ENCODE data around the gene LRFN4. TPM values are rescaled to one million over a fixed set of nuclear protein-coding genes. Genes with fewer than 3 reads are reported as not detected.

LRFN4 gene
- total RNA-seq, 1 donor from 2014 or later = 19.6 TPM

- no peak for DNase-seq (ENCODE audit: low spot score, unreplicated experiment)
- no peak overlapping the region for H3K27ac Mint-ChIP-seq
- no peaks in the 10 kb centered on the region for H3K36me3 Mint-ChIP-seq (ENCODE audit: insufficient read depth)
- no peaks in the 10 kb centered on the region for H3K9me3 Mint-ChIP-seq (ENCODE audit: low read depth)
- H3K4me3 Mint-ChIP-seq (ENCODE audit: low read depth) = no peak overlapping the region
- TF ChIP-seq, protein P1, sequence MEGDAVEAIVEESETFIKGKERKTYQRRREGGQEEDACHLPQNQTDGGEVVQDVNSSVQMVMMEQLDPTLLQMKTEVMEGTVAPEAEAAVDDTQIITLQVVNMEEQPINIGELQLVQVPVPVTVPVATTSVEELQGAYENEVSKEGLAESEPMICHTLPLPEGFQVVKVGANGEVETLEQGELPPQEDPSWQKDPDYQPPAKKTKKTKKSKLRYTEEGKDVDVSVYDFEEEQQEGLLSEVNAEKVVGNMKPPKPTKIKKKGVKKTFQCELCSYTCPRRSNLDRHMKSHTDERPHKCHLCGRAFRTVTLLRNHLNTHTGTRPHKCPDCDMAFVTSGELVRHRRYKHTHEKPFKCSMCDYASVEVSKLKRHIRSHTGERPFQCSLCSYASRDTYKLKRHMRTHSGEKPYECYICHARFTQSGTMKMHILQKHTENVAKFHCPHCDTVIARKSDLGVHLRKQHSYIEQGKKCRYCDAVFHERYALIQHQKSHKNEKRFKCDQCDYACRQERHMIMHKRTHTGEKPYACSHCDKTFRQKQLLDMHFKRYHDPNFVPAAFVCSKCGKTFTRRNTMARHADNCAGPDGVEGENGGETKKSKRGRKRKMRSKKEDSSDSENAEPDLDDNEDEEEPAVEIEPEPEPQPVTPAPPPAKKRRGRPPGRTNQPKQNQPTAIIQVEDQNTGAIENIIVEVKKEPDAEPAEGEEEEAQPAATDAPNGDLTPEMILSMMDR (IDR thresholded peaks at IDR 0.05; ENCODE audit: unreplicated experiment) = no peak
- peaks cover 5% of the 10 kb centered on the region for H3K4me1 Mint-ChIP-seq (ENCODE audit: low read depth)
- no peaks in the 10 kb centered on the region for H3K27me3 Mint-ChIP-seq
These were observed 45.8 kb downstream of the LRFN4 start for GRCh38 chr11:66902486-66903177.

DNA sequence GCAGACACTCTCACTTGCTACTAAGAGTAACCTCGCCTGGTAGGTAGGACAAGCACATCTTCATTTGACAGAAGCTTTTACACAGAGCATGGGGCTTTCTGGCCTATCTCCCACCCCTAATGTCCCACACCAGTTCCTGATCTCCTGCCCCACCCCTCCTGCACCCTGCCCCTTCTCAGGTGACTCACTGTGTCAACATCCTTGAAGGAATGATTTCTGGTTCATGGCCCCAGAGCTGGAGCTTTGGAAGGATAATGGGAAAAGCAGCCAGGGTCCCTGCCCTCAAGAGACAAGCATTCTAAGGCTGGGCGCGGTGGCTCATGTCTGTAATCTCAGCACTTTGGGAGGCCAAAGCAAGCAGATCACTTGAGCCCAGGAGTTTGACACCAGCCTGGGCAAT, 47.2 kb downstream of the LRFN4 start:
- DNase-seq (ENCODE audit: low spot score, unreplicated experiment) = no peak
- H3K36me3 Mint-ChIP-seq (ENCODE audit: insufficient read depth) = no peaks in the 10 kb centered on the region
- TF ChIP-seq, protein P1 (IDR thresholded peaks at IDR 0.05; ENCODE audit: unreplicated experiment) = no peak
- peaks cover 11% of the 10 kb centered on the region for H3K4me1 Mint-ChIP-seq (ENCODE audit: low read depth)
- no peaks in the 10 kb centered on the region for H3K27me3 Mint-ChIP-seq
- no peak overlapping the region for H3K27ac Mint-ChIP-seq
- H3K9me3 Mint-ChIP-seq (ENCODE audit: low read depth) = no peaks in the 10 kb centered on the region
- H3K4me3 Mint-ChIP-seq (ENCODE audit: low read depth) = no peak overlapping the region

- Mint-ChIP-seq H3K27ac (no peak overlapping the region), H3K4me3 (ENCODE audit: low read depth) (no peak overlapping the region), H3K4me1 (ENCODE audit: low read depth) (peaks cover 11% of the 10 kb centered on the region), H3K9me3 (ENCODE audit: low read depth) (no peaks in the 10 kb centered on the region), H3K36me3 (ENCODE audit: insufficient read depth) (no peaks in the 10 kb centered on the region), H3K27me3 (no peaks in the 10 kb centered on the region)
- TF ChIP-seq, protein P1 (IDR thresholded peaks at IDR 0.05; ENCODE audit: unreplicated experiment) = no peak
- no peak for DNase-seq (ENCODE audit: low spot score, unreplicated experiment)
These were observed 47.7 kb downstream of the LRFN4 start for GRCh38 chr11:66904561-66904960.

- H3K27me3 Mint-ChIP-seq = no peaks in the 10 kb centered on the region
- no peaks in the 10 kb centered on the region for H3K36me3 Mint-ChIP-seq (ENCODE audit: insufficient read depth)
- TF ChIP-seq, protein P1 (IDR thresholded peaks at IDR 0.05; ENCODE audit: unreplicated experiment) = no peak
- no peak overlapping the region for H3K27ac Mint-ChIP-seq
- DNase-seq (ENCODE audit: low spot score, unreplicated experiment) = no peak
- H3K4me3 Mint-ChIP-seq (ENCODE audit: low read depth) = no peak overlapping the region
- H3K4me1 Mint-ChIP-seq (ENCODE audit: low read depth) = peaks cover 11% of the 10 kb centered on the region
- no peaks in the 10 kb centered on the region for H3K9me3 Mint-ChIP-seq (ENCODE audit: low read depth)
These were observed 48.2 kb downstream of the LRFN4 start for GRCh38 chr11:66904981-66905521.

- Mint-ChIP-seq H3K4me3 (ENCODE audit: low read depth) (no peak overlapping the region), H3K9me3 (ENCODE audit: low read depth) (no peaks in the 10 kb centered on the region), H3K27ac (no peak overlapping the region), H3K27me3 (no peaks in the 10 kb centered on the region), H3K4me1 (ENCODE audit: low read depth) (peaks cover 11% of the 10 kb centered on the region), H3K36me3 (ENCODE audit: insufficient read depth) (no peaks in the 10 kb centered on the region)
- DNase-seq (ENCODE audit: low spot score, unreplicated experiment) = no peak
- TF ChIP-seq, protein P1 (IDR thresholded peaks at IDR 0.05; ENCODE audit: unreplicated experiment) = no peak
These were observed 48.8 kb downstream of the LRFN4 start for GRCh38 chr11:66905631-66906030.
